Activated CD8-positive, alpha-beta memory T cell treated with anti-CD3 and anti-CD28 coated beads, Interleukin-2, amount 50 U/mL, for 4 hours (primary cell): ENCODE data around the gene ATG7.
"Not testable (repeated sequence)": the region's sequence is repeated elsewhere in the genome, so short reads cannot be mapped to it uniquely, and the experiment has no call there.

Source experiments
- DNase-seq: peaks from one replicate; pipeline ENCODE4 v3.0.0-alpha.2; 2020

ATG7 gene

DNA sequence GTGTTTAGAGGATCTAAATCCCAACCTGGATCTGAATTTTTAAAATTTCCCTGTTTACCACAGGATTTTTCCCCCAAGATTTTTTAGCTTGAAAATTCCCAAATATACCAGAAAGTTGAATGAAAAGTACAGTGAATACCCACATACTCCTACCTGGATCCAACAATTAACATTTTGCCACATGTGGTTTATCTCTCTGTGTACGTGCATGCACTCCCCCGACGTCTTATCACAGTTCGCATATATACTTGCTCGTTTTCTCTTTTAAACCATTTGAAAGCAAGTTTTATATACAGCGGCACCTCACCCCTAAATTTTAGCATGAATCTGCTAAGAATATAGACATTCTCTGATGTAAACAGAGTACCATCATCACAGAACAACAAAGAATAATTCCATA, 165.3 kb downstream of the ATG7 start:
- no peak for DNase-seq

DNA sequence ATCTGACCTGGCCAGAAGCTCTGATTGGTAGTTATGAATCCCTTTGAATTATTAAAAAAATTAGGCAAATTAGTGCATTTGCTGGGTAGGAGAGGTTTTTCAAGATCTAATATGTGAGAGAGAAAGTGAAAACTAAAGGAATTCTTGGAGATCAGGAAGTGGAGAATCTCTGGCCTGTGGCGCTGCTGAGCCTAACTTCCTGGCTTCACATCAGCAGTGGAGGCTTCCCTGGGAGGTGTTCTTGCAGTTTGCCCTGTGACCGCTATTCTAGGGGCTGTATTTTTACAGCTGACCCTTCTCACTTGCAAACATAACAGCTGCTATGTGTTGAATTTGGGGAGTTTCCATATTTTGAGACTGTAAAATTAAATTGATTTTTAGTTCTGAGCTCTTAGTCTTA, 166.4 kb downstream of the ATG7 start:
- no peak for DNase-seq

DNA sequence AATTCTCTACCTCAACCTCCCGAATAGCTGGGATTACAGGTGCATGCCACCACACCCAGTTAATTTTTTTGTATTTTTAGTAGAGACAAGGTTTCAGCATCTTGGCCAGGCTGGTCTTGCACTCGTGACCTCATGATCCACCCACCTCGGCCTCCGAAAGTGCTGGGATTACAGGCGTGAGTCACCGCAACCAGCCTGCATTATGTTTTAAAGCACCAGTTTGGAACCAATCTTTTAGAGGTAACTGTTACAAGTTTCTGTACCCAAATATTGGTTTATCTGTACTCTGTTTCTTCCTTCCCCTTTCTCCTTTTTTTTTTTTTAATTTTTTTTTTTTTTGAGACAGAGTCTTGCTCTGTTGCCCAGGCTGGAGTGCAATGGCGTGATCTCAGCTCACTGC, 169.1 kb downstream of the ATG7 start:
- DNase-seq: not testable (repeated sequence)

DNA sequence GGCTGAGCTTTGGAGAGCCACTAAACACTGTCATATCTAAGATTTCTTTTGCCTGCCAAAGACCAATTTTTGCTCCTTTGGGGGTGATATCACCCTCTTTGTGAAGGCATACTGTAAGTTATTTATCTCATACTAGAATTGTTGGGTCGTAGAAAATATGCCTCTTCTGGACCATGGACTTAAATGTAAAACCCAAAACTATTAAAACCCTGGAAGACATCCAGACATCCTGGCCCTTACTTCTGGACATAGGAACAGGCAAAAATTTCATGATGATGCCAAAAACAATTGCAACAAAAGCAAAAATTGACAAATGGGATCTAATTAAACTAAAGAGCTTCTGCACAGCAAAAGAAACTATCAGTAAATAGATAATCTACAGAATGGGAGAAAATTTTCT, 172.2 kb downstream of the ATG7 start:
- no peak for DNase-seq

DNA sequence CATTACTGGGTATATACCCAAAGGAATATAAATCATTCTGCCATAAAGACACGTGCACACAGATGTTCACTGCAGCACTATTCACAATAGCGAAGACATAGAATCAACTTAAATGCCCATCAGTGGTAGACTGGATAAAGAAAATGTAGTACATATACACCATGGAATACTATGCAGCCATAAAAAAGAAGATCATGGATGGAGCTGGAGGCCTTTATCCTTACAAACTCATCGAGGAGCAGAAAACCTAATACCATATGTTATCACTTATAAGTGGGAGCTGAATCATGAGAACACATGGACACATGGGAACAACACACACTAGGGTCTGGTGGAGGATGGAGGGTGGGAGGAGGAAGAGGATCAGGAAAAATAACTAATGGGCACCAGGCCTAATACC, 173.0 kb downstream of the ATG7 start:
- DNase-seq: not testable (repeated sequence)

DNA sequence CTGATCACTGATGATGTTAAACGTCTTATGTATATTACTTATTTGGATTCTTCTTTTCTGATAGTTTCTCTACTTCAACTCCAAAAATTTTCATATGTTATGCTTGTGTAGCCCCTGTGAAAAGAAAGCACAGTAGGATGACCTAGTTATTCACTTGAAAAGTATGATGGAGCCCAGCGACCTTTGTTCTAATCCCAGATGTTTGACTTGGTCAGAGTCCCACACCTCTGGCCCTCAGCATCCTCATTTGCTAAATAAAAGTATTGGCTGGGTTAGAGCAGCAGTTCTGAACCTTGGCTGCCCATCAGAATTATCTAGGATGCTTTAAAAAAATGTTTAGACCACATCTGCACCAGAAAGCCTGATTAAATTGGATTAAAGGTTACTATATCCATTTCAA, 173.7 kb downstream of the ATG7 start:
- no peak for DNase-seq

DNA sequence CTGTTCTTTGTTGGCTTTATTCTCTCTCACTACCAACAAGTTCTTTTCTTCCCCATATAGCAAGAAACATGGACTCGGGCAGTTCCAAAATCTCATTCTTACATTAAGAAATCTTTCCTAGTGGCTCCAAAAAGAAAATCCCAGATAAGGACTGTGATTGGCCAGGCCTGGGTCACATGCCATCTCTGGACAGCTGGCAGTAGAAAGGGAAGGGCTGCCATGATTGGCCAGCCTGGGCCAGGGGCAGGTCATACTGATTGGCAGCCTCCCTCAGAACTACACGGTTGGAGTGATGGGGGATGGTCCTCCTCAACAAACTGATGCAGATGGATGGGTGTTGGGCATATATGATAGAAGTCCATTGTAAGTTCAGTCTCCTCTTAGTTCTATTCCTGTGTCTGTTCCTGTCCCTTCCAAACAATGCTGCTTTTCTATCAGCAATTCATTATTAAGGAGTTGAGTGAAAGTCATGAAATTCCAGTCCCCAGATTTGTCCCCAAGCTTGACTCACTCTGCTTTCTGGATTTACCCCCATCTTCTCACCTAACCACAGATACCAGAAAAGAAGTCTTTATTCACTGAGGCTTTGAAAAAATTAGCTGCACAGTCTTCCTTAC, 175.5 kb downstream of the ATG7 start:
- no peak for DNase-seq

DNA sequence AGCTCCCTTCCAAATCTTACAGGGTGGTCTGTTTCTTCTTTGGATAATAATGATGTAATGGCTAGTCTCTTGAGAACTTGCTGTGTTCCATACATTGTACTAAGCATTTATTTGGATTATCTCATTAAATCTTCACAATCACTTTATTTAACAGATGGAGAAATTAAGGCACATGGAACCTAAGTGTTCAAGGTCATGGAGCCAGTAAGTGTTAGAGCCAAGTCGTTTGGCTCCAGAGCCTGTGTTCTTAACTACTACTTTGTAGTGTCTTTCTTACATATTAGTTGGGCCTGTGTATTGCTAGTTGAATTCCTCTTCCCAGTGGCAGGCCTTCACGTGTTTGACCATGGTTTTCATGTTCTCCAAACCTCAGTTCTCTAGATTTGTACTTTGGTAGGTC, 177.8 kb downstream of the ATG7 start:
- no peak for DNase-seq

DNA sequence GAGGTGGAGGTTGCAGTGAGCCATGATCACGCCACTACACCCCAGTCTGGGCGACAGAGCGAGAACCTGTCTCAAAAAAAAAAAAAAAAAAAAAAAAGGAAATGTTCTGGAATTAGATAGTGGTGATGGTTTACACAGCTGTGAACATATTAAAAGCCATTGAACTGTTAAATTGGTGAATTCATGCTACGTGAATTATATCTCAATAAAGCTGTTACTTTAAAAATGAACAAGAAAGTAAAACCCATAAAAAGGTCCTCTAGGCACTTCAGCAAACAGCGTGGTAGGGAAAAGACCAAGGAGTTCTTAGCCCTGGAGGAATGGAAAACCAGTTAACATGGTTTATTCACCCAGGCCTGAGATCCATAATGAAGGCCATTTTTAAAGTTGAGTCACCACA, 180.1 kb downstream of the ATG7 start:
- no peak for DNase-seq

DNA sequence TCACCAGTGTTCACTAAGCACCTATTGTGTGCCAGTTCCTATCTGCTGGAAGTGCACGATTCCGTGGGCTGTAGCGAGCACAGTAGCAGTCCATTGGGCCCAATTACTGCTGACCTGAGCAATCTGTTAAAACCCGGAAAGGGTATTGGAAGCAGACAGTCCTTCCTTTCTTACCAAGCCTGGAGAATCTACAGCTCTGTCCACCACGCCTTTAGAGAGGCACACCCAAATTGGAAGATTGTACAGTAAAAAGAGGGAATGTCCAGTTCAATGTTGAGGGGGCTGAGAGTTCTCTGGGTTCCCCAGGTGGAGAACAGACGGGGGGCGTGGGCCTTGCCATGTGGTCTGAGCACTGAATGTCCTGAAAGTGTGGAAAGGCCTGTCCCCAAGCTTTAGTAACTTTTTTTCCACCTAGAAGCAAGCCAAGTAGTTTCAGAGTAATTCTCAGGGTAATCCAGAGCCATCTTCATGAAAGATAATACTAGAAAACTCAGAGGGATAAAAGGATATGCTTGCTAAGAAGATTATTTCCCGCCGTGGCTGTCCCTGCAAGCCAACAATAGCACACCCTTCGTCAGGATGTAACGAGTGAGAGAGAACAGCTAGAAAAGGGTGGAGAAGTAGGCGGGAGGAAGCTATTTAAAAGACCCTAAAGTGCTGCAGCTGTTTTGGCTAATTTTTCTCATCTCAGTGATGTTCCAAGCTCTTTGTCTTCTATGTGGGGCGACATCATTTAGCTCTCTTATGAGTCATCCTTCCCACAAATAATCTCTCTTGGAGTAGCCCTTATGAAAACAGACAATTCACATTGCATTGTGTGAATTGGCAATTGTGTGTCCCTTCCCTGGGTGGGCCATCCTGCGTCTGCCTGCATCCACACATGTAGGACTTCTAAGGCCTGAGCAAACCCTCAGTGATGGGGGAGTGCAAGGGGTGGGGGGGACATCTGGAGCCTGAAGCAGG, 181.0 kb downstream of the ATG7 start:
- no peak for DNase-seq

DNA sequence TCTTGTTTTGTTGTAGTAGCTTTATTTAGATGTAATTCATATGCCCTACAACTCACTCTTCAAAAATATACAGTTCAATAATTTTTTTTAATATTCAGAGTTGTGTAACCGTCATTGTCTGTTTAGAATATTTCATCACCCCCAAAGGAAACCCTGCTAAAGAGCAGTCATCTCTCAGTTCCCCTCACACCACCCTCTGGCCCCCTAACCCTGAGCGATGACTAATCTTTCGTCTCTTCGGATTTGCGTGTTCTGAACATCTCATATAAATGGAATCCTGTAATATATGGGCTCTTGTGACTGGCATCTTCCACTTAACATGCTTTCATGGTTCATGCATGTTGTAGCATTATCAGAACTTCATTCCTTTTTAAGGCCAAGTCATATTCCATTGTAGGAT, 183.8 kb downstream of the ATG7 start:
- no peak for DNase-seq

DNA sequence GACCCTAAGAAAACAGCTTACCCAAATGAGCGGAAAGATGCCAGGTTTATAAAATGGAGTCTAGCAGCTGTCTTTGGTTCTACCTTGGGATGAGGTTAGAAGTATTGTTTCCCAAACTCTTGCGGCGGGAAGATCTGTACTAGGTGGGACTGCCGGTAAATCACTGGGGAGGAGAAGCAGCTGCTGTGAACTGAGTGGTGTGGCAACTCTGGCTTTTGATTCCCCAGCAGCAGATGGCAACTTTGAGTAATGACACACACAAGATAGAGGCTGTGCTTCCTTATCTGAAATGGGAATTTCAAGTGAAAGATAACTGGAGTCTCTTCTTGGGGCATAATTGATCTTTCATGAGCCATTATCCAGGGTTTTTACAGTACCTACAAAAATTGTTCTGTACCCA, 184.9 kb downstream of the ATG7 start:
- DNase-seq: no peak

DNA sequence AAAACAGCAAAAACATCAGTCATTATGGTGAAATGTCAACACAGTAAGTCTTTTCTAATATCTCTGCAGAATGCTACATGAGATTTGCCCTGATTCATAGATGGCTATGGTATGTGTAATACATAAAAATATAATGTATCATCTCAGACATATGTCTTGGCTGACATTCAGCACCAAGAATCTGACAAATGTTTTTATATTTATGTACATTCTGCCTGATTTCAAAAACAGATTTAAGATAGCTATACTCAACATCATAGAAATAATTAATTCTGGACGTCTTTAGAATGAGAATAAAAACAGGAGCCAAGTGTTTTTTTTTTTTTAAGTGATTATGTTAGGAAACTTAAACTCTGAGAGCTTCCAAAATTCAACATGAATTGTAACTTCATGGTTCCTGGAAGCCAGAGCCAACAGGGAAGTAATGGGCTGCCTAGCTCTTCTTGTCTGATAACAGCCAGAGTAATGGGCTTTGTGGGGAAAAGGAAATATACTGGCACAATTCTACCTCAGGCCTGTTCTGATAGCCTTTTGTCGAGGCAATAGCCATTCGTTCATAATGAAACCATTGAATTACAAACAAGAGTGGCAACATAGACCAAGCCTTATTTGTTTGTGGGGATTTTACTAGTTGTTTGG, 187.1 kb downstream of the ATG7 start:
- no peak for DNase-seq

DNA sequence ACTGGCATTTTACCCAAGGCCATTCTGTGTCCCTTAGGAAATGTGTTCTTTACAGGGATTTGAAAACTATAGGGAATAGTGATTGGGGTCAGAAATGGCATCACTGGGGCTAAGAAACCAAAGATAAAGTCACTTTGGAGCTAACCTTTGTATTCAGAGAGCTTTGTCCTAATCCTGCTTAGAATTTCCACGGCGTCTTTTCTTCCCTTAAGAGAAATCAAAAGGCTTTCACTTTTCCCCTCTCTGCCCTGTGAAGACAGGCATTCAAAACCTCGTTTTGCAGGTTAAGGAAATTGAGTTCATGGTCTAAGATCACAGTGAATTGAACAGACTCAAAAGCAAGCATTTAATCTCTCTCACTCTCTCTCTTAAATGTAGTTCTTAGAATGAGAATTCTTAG, 189.0 kb downstream of the ATG7 start:
- DNase-seq: no peak

DNA sequence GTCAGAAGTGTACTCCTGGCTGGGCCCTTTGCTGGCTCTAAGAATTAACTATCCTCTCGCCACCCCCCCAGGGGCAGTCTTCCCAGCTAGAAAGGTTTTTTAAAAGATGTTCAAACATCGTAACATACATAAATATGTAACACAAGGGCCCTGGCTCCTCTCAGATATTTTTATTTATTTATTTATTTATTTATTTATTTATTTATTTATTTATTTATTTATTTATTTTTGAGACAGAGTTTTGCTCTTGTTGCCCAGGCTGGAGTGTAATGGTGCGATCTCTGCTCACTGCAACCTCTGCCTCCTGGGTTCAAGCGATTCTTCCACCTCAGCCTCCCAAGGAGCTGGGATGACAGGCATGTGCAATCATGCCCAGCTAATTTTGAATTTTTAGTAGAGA, 190.5 kb downstream of the ATG7 start:
- DNase-seq: not testable (repeated sequence)

DNA sequence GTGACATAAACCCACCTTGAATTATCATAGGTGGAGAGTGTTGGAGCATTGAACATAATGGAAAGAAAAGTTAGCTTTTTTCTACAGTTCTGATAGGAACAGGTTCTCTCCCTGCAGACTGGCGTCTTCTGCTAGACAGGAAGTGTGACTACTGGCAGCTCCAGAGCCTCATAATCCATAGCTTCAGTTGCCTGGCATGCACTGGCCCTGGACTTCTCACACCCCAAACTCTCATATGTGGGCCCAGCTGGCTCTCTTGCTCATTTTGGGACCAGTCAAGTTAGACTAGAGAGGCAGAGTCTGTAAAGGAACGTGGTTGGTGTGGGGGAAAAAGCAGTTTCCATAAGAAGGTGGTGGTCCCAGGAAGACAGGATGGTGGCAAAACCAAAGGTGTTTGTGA, 191.4 kb downstream of the ATG7 start:
- no peak for DNase-seq

DNA sequence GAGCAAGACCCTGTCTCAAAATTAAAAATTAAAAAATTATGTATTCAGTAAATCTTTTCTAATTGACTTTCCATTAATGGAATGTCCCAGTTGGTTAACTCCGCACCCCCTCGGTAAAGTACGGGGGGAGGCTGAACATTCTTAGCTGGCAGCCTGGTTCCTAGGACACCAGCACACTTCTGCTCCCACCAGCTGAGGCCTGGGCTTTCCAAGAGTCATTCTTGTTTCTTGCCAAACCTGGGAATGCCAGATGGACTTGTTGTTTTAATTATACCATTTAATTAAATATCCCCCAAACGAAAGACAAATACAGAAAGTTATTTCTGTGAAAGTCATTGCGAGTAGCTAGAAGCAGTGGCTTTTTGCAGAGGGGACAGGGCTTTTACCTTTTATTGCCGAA, 192.2 kb downstream of the ATG7 start:
- no peak for DNase-seq

DNA sequence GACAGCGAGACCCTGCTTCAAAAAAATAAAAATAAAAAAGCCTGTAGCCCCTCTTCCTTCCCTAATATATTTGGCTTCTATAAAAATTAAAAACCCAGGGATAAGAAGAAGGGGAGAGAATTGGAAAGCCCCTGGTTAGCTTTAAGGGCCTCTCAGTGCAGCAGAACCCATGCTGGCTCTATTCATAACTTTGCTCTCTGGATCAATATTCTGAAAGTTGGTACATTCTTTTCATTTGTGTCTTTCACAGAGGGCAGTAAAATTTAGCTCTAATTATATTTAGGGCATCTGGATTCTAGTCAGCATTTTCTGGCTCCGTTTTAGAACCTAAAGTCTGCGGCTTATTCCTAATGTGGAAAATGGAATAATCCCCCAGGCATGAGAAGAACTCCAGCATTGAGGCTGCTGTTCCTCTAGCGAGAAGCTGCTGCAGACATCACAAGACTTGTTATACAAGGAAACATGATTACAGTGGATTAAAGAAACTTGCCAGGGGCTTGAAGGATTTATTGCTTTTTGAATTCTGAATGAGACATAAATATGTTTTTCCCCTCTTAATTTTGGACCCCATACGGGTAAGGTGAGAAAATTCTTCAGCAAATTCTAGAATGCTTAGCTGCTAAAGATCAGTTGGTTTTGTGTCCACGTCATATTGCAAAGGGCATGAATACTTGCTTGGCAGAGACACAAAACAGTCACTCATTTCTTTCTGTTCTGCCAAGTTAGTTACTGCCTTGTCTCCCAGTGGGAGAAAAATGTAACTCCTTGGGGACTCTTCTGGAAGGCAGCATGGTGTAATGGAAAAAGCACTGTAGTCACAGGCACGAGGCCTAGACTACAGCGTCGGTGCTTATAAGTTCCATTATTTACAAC, 193.8 kb downstream of the ATG7 start:
- DNase-seq: no peak

DNA sequence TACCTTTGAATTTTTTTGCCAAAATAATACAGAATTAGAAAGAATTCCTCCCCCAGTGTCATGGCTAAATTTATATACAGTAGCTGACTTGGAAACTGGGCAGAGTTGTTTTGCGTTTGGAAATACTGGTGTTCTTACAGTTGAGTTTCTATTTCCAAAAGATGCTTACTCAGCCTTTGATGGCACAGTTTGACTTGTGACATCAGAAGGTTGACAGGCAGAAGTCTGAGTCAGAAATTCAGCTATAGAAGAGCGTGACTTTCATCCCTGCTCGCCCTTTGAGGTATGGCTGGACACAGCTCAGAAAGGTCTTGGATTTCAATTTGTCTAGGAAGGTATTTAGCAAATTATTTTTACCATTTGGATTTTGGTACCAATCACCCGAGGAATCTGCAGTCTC, 195.7 kb downstream of the ATG7 start:
- no peak for DNase-seq

DNA sequence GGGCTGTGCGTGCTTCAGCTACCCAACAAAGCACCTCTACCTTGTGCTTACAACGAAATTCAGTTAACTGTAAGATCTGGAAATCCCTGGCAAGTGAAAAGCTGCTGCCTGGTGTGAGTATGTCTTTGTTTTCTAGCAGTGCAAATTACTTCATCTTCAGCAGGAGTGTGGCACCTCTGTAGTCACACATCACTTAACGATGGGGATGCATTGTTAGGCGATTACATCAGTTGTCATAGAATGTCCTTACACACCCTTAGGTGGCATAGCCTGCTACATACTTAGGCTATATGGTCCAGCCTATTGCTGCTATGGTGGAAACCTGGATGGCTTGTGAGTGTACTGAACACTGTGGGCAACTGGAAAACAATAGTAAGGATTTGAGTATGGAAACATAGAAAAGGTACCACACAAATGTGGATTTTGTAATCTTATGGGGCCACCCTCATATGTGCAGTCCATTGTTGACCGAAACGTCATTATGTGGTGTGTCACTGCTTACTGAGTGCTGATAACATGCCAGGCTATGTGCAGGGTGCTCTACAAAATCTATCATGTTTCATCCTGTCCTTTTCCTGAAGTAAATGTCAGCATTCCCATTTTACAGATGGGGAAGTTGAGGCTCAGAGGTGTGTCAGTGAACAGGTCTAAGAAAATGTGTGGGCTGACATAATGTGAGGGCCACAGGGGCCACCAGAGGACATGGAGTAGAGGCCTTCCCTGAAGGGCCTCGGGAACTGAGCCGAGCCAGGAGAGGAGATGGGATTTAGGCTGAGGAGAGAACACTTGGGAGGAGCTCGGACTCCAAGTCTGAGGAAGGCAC, 198.0 kb downstream of the ATG7 start:
- DNase-seq: no peak

DNA sequence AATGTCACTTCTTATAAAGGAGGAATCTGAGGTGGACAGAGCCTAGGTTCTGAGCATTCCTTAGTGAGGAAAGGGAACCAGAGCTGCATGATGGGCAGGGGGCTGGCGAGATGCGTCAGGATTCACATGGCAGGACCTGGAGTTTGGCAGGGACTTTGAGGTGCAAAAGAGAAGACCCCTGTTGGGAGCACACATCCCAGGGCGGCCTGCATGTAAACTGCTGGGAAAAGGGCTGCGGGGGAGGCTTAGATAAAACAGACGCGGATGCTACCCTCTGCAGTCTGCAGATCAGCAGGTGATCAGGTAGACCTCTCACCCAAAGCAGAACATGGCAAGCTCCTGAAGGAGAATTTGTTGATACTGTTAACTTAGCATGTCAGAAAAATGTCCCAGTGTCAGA, 203.1 kb downstream of the ATG7 start:
- DNase-seq: no peak

DNA sequence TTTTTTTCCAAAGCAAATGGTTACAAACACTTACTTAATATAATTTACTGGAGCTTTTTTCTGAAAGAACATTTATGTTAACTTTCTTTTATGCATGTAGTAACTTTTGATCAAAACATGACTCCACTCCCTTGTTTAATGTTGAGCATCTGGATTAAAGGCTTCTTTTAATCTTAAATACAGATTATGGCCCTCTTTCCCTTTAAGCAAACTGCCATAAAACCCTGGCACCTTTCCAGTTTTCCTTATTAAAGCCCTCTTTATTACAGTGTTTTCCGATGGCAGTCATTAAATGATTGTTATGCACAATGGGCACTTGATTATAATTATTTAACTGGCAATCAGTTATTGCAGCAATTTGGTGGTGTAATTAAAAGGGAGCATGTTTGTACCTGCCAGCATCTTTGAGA, 204.5 kb downstream of the ATG7 start:
- no peak for DNase-seq
